Memory B cell (primary cell): ENCODE measurements around the gene ACSF3.

Experiments
- ATAC-seq: fragments of 150-1000 bp; cut with Tn5 transposase; 2 replicates; pipeline ENCODE4 v1.10.0; 2021; ENCODE audit warnings: low read depth, mild to moderate bottlenecking, moderate library complexity
- DNase-seq, 2 donors: peaks; one replicate each; pipeline ENCODE4 v3.0.0; 2022; ENCODE audit warnings: low spot score in 2 of 2
- H3K27ac Mint-ChIP-seq: one replicate; pipeline ENCODE4 v1.8.0; 2022; ENCODE audit warnings: mild to moderate bottlenecking, moderate library complexity, mixed read lengths
- H3K27me3 Mint-ChIP-seq: one replicate; pipeline ENCODE4 v1.8.0; 2022; ENCODE audit warnings: mixed read lengths
- H3K36me3 Mint-ChIP-seq: one replicate; pipeline ENCODE4 v1.8.0; 2022; ENCODE audit warnings: mild to moderate bottlenecking, mixed read lengths
- H3K4me1 Mint-ChIP-seq: one replicate; pipeline ENCODE4 v1.8.0; 2022; ENCODE audit warnings: mixed read lengths
- H3K4me3 Mint-ChIP-seq: one replicate; pipeline ENCODE4 v1.8.0; 2022; ENCODE audit warnings: mild to moderate bottlenecking, moderate library complexity, mixed read lengths
- H3K9me3 Mint-ChIP-seq: one replicate; pipeline ENCODE4 v1.8.0; 2022; ENCODE audit warnings: mixed read lengths

Gene ACSF3

GRCh38 chr16:89119661-89120141 is 26.0 kb downstream of the ACSF3 start:
- H3K4me1 Mint-ChIP-seq, result peaks cover 30% of the 10 kb centered on the region
- no peaks in the 10 kb centered on the region for H3K9me3 Mint-ChIP-seq
- no peaks in the 10 kb centered on the region for H3K27me3 Mint-ChIP-seq
- DNase-seq, result no peak
- ATAC-seq, result no peak
- H3K36me3 Mint-ChIP-seq, result peaks cover 23% of the 10 kb centered on the region
- H3K27ac Mint-ChIP-seq, result no peak overlapping the region
- no peak overlapping the region for H3K4me3 Mint-ChIP-seq

GRCh38 chr16:89120281-89120680 is 26.6 kb downstream of the ACSF3 start:
- H3K4me1 Mint-ChIP-seq, result peaks cover 25% of the 10 kb centered on the region
- ATAC-seq, result no peak
- no peak overlapping the region for H3K4me3 Mint-ChIP-seq
- DNase-seq, result no peak
- H3K9me3 Mint-ChIP-seq, result no peaks in the 10 kb centered on the region
- peaks cover 23% of the 10 kb centered on the region for H3K36me3 Mint-ChIP-seq
- no peak overlapping the region for H3K27ac Mint-ChIP-seq
- H3K27me3 Mint-ChIP-seq, result no peaks in the 10 kb centered on the region

- peaks cover 26% of the 10 kb centered on the region for H3K36me3 Mint-ChIP-seq
- H3K27ac Mint-ChIP-seq, result peak overlapping the region; percentile 24
- no peaks in the 10 kb centered on the region for H3K27me3 Mint-ChIP-seq
- DNase-seq (no peak), ATAC-seq (no peak)
- no peak overlapping the region for H3K4me3 Mint-ChIP-seq
- H3K4me1 Mint-ChIP-seq, result peaks cover 27% of the 10 kb centered on the region
- no peaks in the 10 kb centered on the region for H3K9me3 Mint-ChIP-seq
These were observed 27.3 kb downstream of the ACSF3 start for GRCh38 chr16:89120921-89121351.

- H3K9me3 Mint-ChIP-seq, result no peaks in the 10 kb centered on the region
- H3K27ac Mint-ChIP-seq, result peak overlapping the region; percentile 93
- H3K4me1 Mint-ChIP-seq, result peaks cover 21% of the 10 kb centered on the region
- peaks cover 24% of the 10 kb centered on the region for H3K36me3 Mint-ChIP-seq
- DNase-seq, result no peak
- H3K4me3 Mint-ChIP-seq, result no peak overlapping the region
- no peaks in the 10 kb centered on the region for H3K27me3 Mint-ChIP-seq
- ATAC-seq, result no peak
These were observed 28.2 kb downstream of the ACSF3 start for GRCh38 chr16:89121691-89122321.

GRCh38 chr16:89122322-89122851 is 28.7 kb downstream of the ACSF3 start:
- Mint-ChIP-seq H3K4me3 (peak overlapping the region; percentile 51), H3K36me3 (peaks cover 20% of the 10 kb centered on the region), H3K4me1 (peaks cover 21% of the 10 kb centered on the region), H3K27ac (peak overlapping the region; percentile 93), H3K27me3 (no peaks in the 10 kb centered on the region), H3K9me3 (no peaks in the 10 kb centered on the region)
- peak; percentile 59 to 79 for DNase-seq
- ATAC-seq, result peak; percentile 99

GRCh38 chr16:89123001-89123830 is 29.6 kb downstream of the ACSF3 start:
- no peak overlapping the region for H3K4me3 Mint-ChIP-seq
- no peak for ATAC-seq
- H3K27me3 Mint-ChIP-seq, result no peaks in the 10 kb centered on the region
- H3K4me1 Mint-ChIP-seq, result peaks cover 19% of the 10 kb centered on the region
- no peak for DNase-seq
- H3K9me3 Mint-ChIP-seq, result no peaks in the 10 kb centered on the region
- peaks cover 17% of the 10 kb centered on the region for H3K36me3 Mint-ChIP-seq
- H3K27ac Mint-ChIP-seq, result no peak overlapping the region

GRCh38 chr16:89123831-89124100 is 30.1 kb downstream of the ACSF3 start:
- peaks cover 19% of the 10 kb centered on the region for H3K4me1 Mint-ChIP-seq
- ATAC-seq, result no peak
- peak overlapping the region; percentile 17 for H3K4me3 Mint-ChIP-seq
- no peaks in the 10 kb centered on the region for H3K27me3 Mint-ChIP-seq
- no peak overlapping the region for H3K27ac Mint-ChIP-seq
- H3K36me3 Mint-ChIP-seq, result peaks cover 17% of the 10 kb centered on the region
- no peaks in the 10 kb centered on the region for H3K9me3 Mint-ChIP-seq
- no peak for DNase-seq

GRCh38 chr16:89129378-89129777 is 35.7 kb downstream of the ACSF3 start:
- H3K27me3 Mint-ChIP-seq, result no peaks in the 10 kb centered on the region
- H3K4me1 Mint-ChIP-seq, result peaks cover 5% of the 10 kb centered on the region
- H3K9me3 Mint-ChIP-seq, result no peaks in the 10 kb centered on the region
- DNase-seq (no peak), ATAC-seq (no peak)
- H3K36me3 Mint-ChIP-seq, result peaks cover 20% of the 10 kb centered on the region
- no peak overlapping the region for H3K4me3 Mint-ChIP-seq
- H3K27ac Mint-ChIP-seq, result no peak overlapping the region

GRCh38 chr16:89130448-89130847 is 36.8 kb downstream of the ACSF3 start:
- no peak overlapping the region for H3K4me3 Mint-ChIP-seq
- no peak for DNase-seq
- H3K36me3 Mint-ChIP-seq, result peaks cover 25% of the 10 kb centered on the region

GRCh38 chr16:89131783-89132182 is 38.1 kb downstream of the ACSF3 start:
- DNase-seq, result no peak
- Mint-ChIP-seq H3K27me3 (no peaks in the 10 kb centered on the region), H3K9me3 (no peaks in the 10 kb centered on the region), H3K36me3 (peaks cover 26% of the 10 kb centered on the region), H3K4me1 (no peaks in the 10 kb centered on the region), H3K4me3 (no peak overlapping the region), H3K27ac (no peak overlapping the region)
- no peak for ATAC-seq

More at GRCh38 chr16:89130448-89130847, 36.8 kb downstream of the ACSF3 start:
- ATAC-seq, result no peak
- Mint-ChIP-seq H3K27me3 (no peaks in the 10 kb centered on the region), H3K4me1 (peaks cover 4% of the 10 kb centered on the region), H3K9me3 (no peaks in the 10 kb centered on the region), H3K27ac (no peak overlapping the region)

- Mint-ChIP-seq H3K4me1 (no peaks in the 10 kb centered on the region), H3K27me3 (no peaks in the 10 kb centered on the region), H3K4me3 (no peak overlapping the region), H3K9me3 (no peaks in the 10 kb centered on the region), H3K27ac (no peak overlapping the region), H3K36me3 (peaks cover 29% of the 10 kb centered on the region)
- no peak for DNase-seq
- ATAC-seq, result no peak
These were observed 38.7 kb downstream of the ACSF3 start for GRCh38 chr16:89132194-89133005.

- Mint-ChIP-seq H3K27ac (no peak overlapping the region), H3K36me3 (peaks cover 26% of the 10 kb centered on the region), H3K9me3 (no peaks in the 10 kb centered on the region), H3K4me3 (no peak overlapping the region), H3K4me1 (no peaks in the 10 kb centered on the region), H3K27me3 (no peaks in the 10 kb centered on the region)
- DNase-seq (no peak), ATAC-seq (no peak)
These were observed 39.9 kb downstream of the ACSF3 start for GRCh38 chr16:89133457-89134127.

GRCh38 chr16:89134269-89134668 is 40.6 kb downstream of the ACSF3 start:
- ATAC-seq (no peak), DNase-seq (no peak)
- Mint-ChIP-seq H3K27me3 (no peaks in the 10 kb centered on the region), H3K36me3 (peaks cover 21% of the 10 kb centered on the region), H3K4me1 (no peaks in the 10 kb centered on the region), H3K4me3 (no peak overlapping the region), H3K9me3 (no peaks in the 10 kb centered on the region), H3K27ac (no peak overlapping the region)
